Right lobe of liver (tissue), 6 donors: Measurements from ENCODE around the gene TRIM69. TPM values are rescaled to one million over a fixed set of nuclear protein-coding genes. Genes with fewer than 3 reads are reported as not detected.
"Not testable (repeated sequence)": the region's sequence is repeated elsewhere in the genome, so short reads cannot be mapped to it uniquely, and the experiment has no call there.

Experiments
- ATAC-seq, 4 donors: fragments of 200-7000 bp; cut with Tn5 transposase; one replicate each; pipeline ENCODE4 v1.9.1; 2020; ENCODE audit warnings: mild to moderate bottlenecking in 4 of 4, moderate library complexity in 4 of 4
- DNase-seq, 3 donors: peaks; one replicate each; pipeline ENCODE4 v3.0.0-alpha.2; 2020
- H3K27ac ChIP-seq, 3 donors: fragments of 200-600 bp; one replicate each; pipeline ENCODE4 v1.8.0; 2022
- H3K27me3 ChIP-seq, 2 donors: fragments of 200-600 bp; one replicate each; pipeline ENCODE4 v1.8.0; 2022
- H3K36me3 ChIP-seq, 4 donors: fragments of 200-600 bp; sonication (generic) in 1 of 4; one replicate each; pipeline versions ENCODE4 v1.5.1 to v1.8.0; 2017 to 2022; ENCODE audit warnings: control low read depth in 1 of 4
- H3K4me1 ChIP-seq, 4 donors: fragments of 200-600 bp; sonication (generic) in 1 of 4; one replicate each; pipeline versions ENCODE4 v1.5.1 to v1.8.0; 2017 to 2022; ENCODE audit warnings: control low read depth in 1 of 4
- H3K4me3 ChIP-seq, 3 donors: fragments of 200-600 bp; one replicate each; pipeline ENCODE4 v1.8.0; 2022
- H3K9me3 ChIP-seq, 4 donors: fragments of 200-600 bp; sonication (generic) in 1 of 4; one replicate each; pipeline versions ENCODE4 v1.5.1 to v1.8.0; 2017 to 2022; ENCODE audit warnings: control low read depth in 1 of 4
- CTCF ChIP-seq, 4 donors: fragments of 200-600 bp in 3 of 4; fragments of 450-650 bp in 1 of 4; IDR thresholded peaks; one replicate each; pipeline versions ENCODE4 v1.5.1 to v1.8.0; 2016 to 2022; ENCODE audit warnings: antibody characterized with exemption in 4 of 4, mild to moderate bottlenecking in 2 of 4
- POLR2A ChIP-seq: fragments of 450-650 bp; IDR thresholded peaks from one replicate; pipeline ENCODE4 v1.6.1; 2017; ENCODE audit warnings: antibody characterized with exemption, mild to moderate bottlenecking
- WGBS: methylation state at CpG from one replicate; pipeline ENCODE4 v1.1.6; 2018; ENCODE audit warnings: low coverage, low lambda C conversion rate; ENCODE audit not compliant: insufficient coverage; ENCODE audit errors: missing lambda C conversion rate; 5-methylcytosine and 5-hydroxymethylcytosine counted together
- intact Hi-C, 2 donors: fragments of 100-400 bp; cut with DNase I; formaldehyde crosslinking; loops; one replicate each; pipeline versions ENCODE4 v1.11.2 to v1.14.1; 2022
- total RNA-seq, 6 experiments: library from RNA; depleted of rRNA in 2 of 6; stranded (reverse); fragments of >200 nt in 2 of 6; fragmentation: NEBNext Ultra II Directional in 3 of 6; extraction: Animal tissue kit (Norgen Biotek cat#: 25700) in 3 of 6; gene quantifications; one replicate each; pipeline versions ENCODE4 v1.1.0 to v1.2.4, GENCODE V29; 2016 to 2023
- donor health status: DM: no; HTN: yes; CAD: no.
- donor health status: DM: no; HTN: no; CAD: no.
- donor health status: DM: no; HTN: no; CAD: no.
- donor health status: DM: no; HTN: yes; CAD: no.
- donor health status: DM: no; HTN: yes; CAD: no.

Gene TRIM69
- total RNA-seq, 6 experiments from 2014 or later = 3.8 to 16.9 (median 6.5) TPM

DNA sequence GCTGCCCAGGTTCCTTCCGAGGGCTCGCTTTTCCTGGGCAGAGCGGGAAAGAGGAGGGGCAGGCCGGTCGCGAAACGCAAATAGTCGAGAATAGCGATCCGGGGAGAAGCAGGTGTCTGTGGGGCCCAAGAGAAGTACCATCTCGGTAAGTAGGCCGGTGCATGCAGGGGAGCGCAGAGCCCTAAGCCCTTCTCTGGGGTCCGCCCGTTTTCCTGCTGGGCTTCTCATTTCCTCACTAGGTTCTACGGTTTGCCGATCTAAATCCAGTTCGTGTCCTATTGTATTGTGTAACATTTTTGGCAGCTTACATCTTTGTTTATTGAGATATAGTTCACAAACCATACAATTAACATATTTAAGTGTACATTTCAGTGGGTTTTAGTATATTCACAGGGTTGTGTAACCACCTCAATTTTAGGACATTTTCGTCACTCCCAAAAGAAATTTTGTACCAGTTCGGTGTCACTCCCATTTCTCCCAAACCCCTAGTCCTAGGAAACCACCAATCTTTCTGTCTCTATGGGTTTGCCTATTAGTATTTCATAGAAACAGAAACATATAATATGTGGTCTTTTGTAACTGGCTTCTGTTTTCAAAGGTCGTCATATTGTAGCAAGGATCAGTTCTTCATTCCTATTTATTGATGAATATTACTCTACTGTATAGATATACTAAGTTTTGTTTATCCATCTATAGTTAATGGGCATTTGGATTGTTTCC is 6.8 kb upstream of the TRIM69 start:
- DNase-seq (peak in 2 of 3 donors; percentile 46 to 60), ATAC-seq (peak; percentile 19 to 31 (median 28))
- Histone ChIP-seq H3K36me3 (no peaks in the 10 kb centered on the region), H3K4me1 (peaks cover 0 to 15% (median 6%) of the 10 kb centered on the region in 4 donors), H3K4me3 (peak overlapping the region; percentile 62 to 81 (median 72)), H3K27ac (peak overlapping the region; percentile 97 to 99 (median 98)), H3K9me3 (no peaks in the 10 kb centered on the region), H3K27me3 (no peaks in the 10 kb centered on the region)
- 1% methylated on average over 18 of the region's 21 CpGs for WGBS
- TF ChIP-seq POLR2A (no peak), CTCF (IDR thresholded peaks at IDR 0.05) (no peak)
- intact Hi-C loops = loop anchor here (10.0 kb wide), 1 partner anchor 65 kb away; the partner anchor contains the start of gene SPG11 (in 2 of the 2)

- 83% methylated on average over 2 of the region's 2 CpGs for WGBS
- TF ChIP-seq CTCF (IDR thresholded peaks at IDR 0.05) = no peak
- TF ChIP-seq POLR2A = no peak
- Histone ChIP-seq H3K27me3 (no peaks in the 10 kb centered on the region), H3K36me3 (no peaks in the 10 kb centered on the region), H3K4me3 (no peak overlapping the region), H3K27ac (peak overlapping the region in 1 of 3 donors; percentile 48), H3K4me1 (peaks cover 0 to 10% (median 0%) of the 10 kb centered on the region in 4 donors), H3K9me3 (no peaks in the 10 kb centered on the region)
- DNase-seq (no peak), ATAC-seq (no peak)
- intact Hi-C loops = loop anchor here (10.0 kb wide), 1 partner anchor 70 kb away; the partner anchor contains the start of gene SPG11 (in 2 of the 2)
Measured at GRCh38 chr15:44734839-44735481, 1.4 kb upstream of the TRIM69 start.

- no peaks in the 10 kb centered on the region for H3K27me3 ChIP-seq
- peaks cover 0 to 3% (median 0%) of the 10 kb centered on the region in 4 donors for H3K4me1 ChIP-seq
- no peak for DNase-seq
- no peak for TF ChIP-seq POLR2A
- TF ChIP-seq CTCF (IDR thresholded peaks at IDR 0.05) = no peak
- H3K4me3 ChIP-seq = no peak overlapping the region
- 40% methylated on average over 8 of the region's 8 CpGs for WGBS
- H3K36me3 ChIP-seq = no peaks in the 10 kb centered on the region
- H3K27ac ChIP-seq = peak overlapping the region; percentile 4 to 48 (median 31)
- peak; percentile 49 to 72 (median 60) for ATAC-seq
- H3K9me3 ChIP-seq = no peaks in the 10 kb centered on the region
- intact Hi-C loops = loop anchor here (10.0 kb wide), 1 partner anchor 71 kb away; the partner anchor contains the start of gene SPG11 (in 2 of the 2)
Measured at GRCh38 chr15:44735482-44736180, 697 bp upstream of the TRIM69 start.

DNA sequence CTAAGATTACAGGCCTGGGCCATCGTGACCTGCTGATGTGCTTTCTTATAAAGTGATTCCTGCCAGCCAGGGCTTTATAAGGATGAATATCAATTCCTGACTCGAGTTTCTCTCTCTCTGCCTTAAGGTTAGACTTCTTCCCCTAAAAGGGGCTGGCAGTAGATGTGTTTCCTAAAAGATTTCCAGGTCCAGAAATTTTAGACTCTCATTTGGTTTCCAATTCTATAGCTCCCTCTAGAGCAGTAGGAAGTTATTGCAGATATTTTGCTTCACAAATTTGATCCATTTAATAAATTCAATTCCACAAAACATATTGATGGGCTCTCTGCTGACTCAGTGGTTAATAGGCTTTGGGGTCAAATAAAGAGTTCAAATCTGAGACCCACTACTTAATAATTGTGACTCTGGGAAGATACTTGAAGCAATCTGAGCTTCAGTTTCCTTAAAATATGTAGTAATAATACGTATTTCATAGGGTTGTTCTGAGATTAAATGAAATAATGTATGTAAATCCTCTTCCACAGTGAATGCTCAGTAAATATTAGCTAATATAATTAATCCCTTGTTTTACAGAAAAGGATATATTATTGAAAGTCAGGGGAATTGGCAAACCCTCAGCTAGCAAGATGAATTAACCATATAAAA is 2.1 kb downstream of the TRIM69 start:
- DNase-seq (no peak), ATAC-seq (peak; percentile 59 to 80 (median 76))
- intact Hi-C loops = loop anchor here (10.0 kb wide), 1 partner anchor 74 kb away; the partner anchor contains the start of gene SPG11 (in 2 of the 2)
- Histone ChIP-seq H3K27me3 (no peaks in the 10 kb centered on the region), H3K4me1 (no peaks in the 10 kb centered on the region), H3K36me3 (no peaks in the 10 kb centered on the region), H3K27ac (no peak overlapping the region), H3K9me3 (no peaks in the 10 kb centered on the region), H3K4me3 (no peak overlapping the region)
- TF ChIP-seq POLR2A (no peak), CTCF (IDR thresholded peaks at IDR 0.05) (peak; percentile 57 to 80 (median 68))
- WGBS = 57% methylated on average over 3 of the region's 3 CpGs

DNA sequence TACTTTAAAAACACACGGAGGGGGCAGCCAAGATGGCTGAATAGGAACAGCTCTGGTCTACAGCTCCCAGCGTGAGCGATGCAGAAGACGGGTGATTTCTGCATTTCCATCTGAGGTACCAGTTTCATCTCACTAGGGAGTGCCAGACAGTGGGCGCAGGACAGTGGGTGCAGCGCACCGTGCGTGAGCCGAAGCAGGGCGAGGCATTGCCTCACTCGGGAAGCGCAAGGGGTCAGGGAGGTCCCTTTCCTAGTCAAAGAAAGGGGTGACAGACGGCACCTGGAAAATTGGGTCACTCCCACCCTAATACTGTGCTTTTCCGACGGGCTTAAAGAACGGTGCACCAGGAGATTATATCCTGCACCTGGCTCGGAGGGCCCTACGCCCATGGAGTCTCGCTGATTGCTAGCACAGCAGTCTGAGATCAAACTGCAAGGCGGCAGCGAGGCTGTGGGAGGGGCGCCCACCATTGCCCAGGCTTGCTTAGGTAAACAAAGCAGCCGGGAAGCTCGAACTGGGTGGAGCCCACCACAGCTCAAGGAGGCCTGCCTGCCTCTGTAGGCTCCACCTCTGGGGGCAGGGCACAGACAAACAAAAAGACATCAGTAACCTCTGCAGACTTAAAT is 3.0 kb downstream of the TRIM69 start:
- H3K4me1 ChIP-seq, H3K27ac ChIP-seq, H3K9me3 ChIP-seq, H3K4me3 ChIP-seq, H3K36me3 ChIP-seq, DNase-seq, H3K27me3 ChIP-seq, ATAC-seq: not testable (repeated sequence)
- intact Hi-C loops = loop anchor here (10.0 kb wide), 1 partner anchor 75 kb away; the partner anchor contains the start of gene SPG11 (in 2 of the 2)
- 54% methylated on average over 4 of the region's 24 CpGs for WGBS

DNA sequence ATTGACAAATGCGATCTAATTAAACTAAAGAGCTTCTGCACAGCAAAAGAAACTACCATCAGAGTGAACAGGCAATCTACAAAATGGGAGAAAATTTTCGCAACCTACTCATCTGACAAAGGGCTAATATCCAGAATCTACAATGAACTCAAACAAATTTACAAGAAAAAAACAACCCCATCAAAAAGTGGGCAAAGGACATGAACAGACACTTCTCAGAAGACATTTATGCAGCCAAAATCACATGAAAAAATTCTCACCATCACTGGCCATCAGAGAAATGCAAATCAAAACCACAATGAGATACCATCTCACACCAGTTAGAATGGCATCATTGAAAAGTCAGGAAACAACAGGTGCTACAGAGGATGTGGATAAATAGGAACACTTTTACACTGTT is 7.1 kb downstream of the TRIM69 start:
- intact Hi-C loops, ATAC-seq: not testable (repeated sequence)

More for the DNA sequence above, 7.1 kb downstream of the TRIM69 start:
- not testable (repeated sequence) for H3K36me3 ChIP-seq, H3K9me3 ChIP-seq, DNase-seq, H3K27ac ChIP-seq, H3K4me3 ChIP-seq, H3K27me3 ChIP-seq, H3K4me1 ChIP-seq
- 93% methylated on average over 2 of the region's 2 CpGs for WGBS
